GM21825 (cell line): ENCODE data around the gene RAD9B.

ENCODE experiments used
- ATAC-seq: cut with Tn5 transposase; IDR thresholded peaks from one replicate; pipeline ENCODE4 v1.9.1; 2021; ENCODE audit warnings: mild to moderate bottlenecking, moderate library complexity; ENCODE audit not compliant: unreplicated experiment

RAD9B gene

DNA sequence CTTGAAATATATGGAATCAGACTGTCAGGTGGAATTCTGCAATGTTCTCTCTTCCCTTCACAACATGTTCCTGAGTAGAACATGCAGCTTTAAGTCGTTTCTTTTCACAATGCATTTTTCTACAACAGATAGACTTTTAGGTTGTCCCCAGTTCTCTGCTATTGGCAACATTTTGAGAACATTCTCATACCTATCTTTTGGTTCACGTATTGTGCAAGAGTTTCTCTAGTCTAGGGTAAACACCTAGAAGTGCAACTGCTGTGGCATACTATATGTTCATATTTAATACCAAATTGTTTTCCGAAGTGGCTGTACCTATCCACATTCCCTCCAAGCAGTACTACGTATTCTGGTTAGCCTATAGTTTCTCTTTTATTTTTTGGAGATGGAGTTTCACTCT lies 48.9 kb downstream of the RAD9B start:
- no peak for ATAC-seq
